Neural progenitor cell (in vitro differentiated cells): ENCODE results near the gene ZNF277. TPM values are rescaled to one million over a fixed set of nuclear protein-coding genes. Genes with fewer than 3 reads are reported as not detected.
A peak's percentile ranks its signal among the peaks of the same experiment; 100 is the strongest.

ENCODE experiments used
- DNase-seq: peaks from one replicate; pipeline ENCODE4 v3.0.0-alpha.2; 2016; ENCODE audit warnings: low spot score
- H2AFZ ChIP-seq: fragments of 200-600 bp; sonication (generic); replicated peaks from 2 replicates; pipeline ENCODE4 v1.6.1; 2016; ENCODE audit warnings: antibody characterized with exemption
- H3F3A ChIP-seq: fragments of 200-600 bp; sonication (generic); 2 replicates; pipeline ENCODE4 v1.6.1; 2016; ENCODE audit warnings: antibody characterized with exemption, low read depth
- H3K27ac ChIP-seq: fragments of 200-600 bp; sonication (generic); 2 replicates; pipeline ENCODE4 v1.5.1; 2016; ENCODE audit warnings: mild to moderate bottlenecking
- H3K27me3 ChIP-seq: fragments of 200-600 bp; sonication (generic); 2 replicates; pipeline ENCODE4 v1.6.1; 2016; ENCODE audit warnings: mild to moderate bottlenecking, moderate library complexity
- H3K36me3 ChIP-seq: fragments of 200-600 bp; sonication (generic); 2 replicates; pipeline ENCODE4 v1.5.1; 2016
- H3K4me1 ChIP-seq: fragments of 200-600 bp; sonication (generic); 2 replicates; pipeline ENCODE4 v1.6.1; 2016; ENCODE audit warnings: mixed run types
- H3K4me2 ChIP-seq: fragments of 200-600 bp; sonication (generic); 2 replicates; pipeline ENCODE4 v1.6.1; 2016
- H3K4me3 ChIP-seq: fragments of 200-600 bp; sonication (generic); 2 replicates; pipeline ENCODE4 v1.5.1; 2016
- H3K79me2 ChIP-seq: fragments of 200-600 bp; sonication (generic); 2 replicates; pipeline ENCODE4 v1.6.1; 2016; ENCODE audit warnings: low read depth
- H3K9ac ChIP-seq: fragments of 200-600 bp; sonication (generic); 2 replicates; pipeline ENCODE4 v1.6.1; 2016
- H3K9me3 ChIP-seq: fragments of 200-600 bp; sonication (generic); 2 replicates; pipeline ENCODE4 v1.5.1; 2016; ENCODE audit warnings: low read depth
- H4K20me1 ChIP-seq: fragments of 200-600 bp; sonication (generic); 2 replicates; pipeline ENCODE4 v1.6.1; 2016; ENCODE audit warnings: low read depth
- H3K27ac Mint-ChIP-seq: 3 replicates; pipeline ENCODE4 v1.8.0; 2021; ENCODE audit warnings: mixed read lengths
- H3K27me3 Mint-ChIP-seq: 2 replicates; pipeline ENCODE4 v1.8.0; 2022; ENCODE audit warnings: low read depth, mild to moderate bottlenecking, inconsistent platforms, moderate library complexity, mixed read lengths; ENCODE audit not compliant: insufficient read depth
- H3K36me3 Mint-ChIP-seq: 3 replicates; pipeline ENCODE4 v1.8.0; 2021; ENCODE audit warnings: mixed read lengths
- H3K4me1 Mint-ChIP-seq: 3 replicates; pipeline ENCODE4 v1.8.0; 2021; ENCODE audit warnings: mixed read lengths
- H3K4me3 Mint-ChIP-seq: 3 replicates; pipeline ENCODE4 v1.8.0; 2021; ENCODE audit warnings: mild to moderate bottlenecking, moderate library complexity, mixed read lengths
- H3K9me3 Mint-ChIP-seq: 3 replicates; pipeline ENCODE4 v1.8.0; 2020; ENCODE audit warnings: mixed read lengths
- CTCF ChIP-seq: fragments of 200-600 bp; sonication (generic); IDR thresholded peaks from 2 replicates; pipeline ENCODE4 v1.5.1; 2017; ENCODE audit warnings: antibody characterized with exemption, mild to moderate bottlenecking
- EZH2 ChIP-seq: fragments of 200-600 bp; sonication (generic); IDR thresholded peaks from 2 replicates; pipeline ENCODE4 v1.6.1; 2017; ENCODE audit warnings: antibody characterized with exemption, mild to moderate bottlenecking, moderate library complexity
- EZH2phosphoT487 ChIP-seq: fragments of 200-600 bp; sonication (generic); IDR thresholded peaks from 2 replicates; pipeline ENCODE4 v1.6.1; 2017; ENCODE audit warnings: antibody characterized with exemption
- total RNA-seq: library from RNA; depleted of rRNA; stranded (reverse); fragments of >200 nt; gene quantifications from 2 replicates; pipeline ENCODE4 v1.2.3, GENCODE V29; 2015; ENCODE audit warnings: low replicate concordance

ZNF277 gene
- total RNA-seq, 1 donor from 2014 or later, result 55.5 TPM

GRCh38 chr7:112236597-112236996 lies 30.1 kb downstream of the ZNF277 start:
- Histone ChIP-seq H3K27ac (no peak overlapping the region), H2AFZ (no peak overlapping the region), H3K9me3 (no peaks in the 10 kb centered on the region), H3K4me3 (no peak overlapping the region), H3K4me1 (no peaks in the 10 kb centered on the region), H4K20me1 (no peaks in the 10 kb centered on the region), H3K27me3 (no peaks in the 10 kb centered on the region), H3K9ac (no peak overlapping the region), H3K36me3 (no peaks in the 10 kb centered on the region), H3K4me2 (no peak overlapping the region), H3F3A (no peaks in the 10 kb centered on the region), H3K79me2 (peaks cover 36% of the 10 kb centered on the region)
- TF ChIP-seq CTCF (no peak), EZH2phosphoT487 (no peak), EZH2 (no peak)
- Mint-ChIP-seq H3K4me3 (no peak overlapping the region), H3K27me3 (no peaks in the 10 kb centered on the region), H3K36me3 (peaks cover 6% of the 10 kb centered on the region), H3K4me1 (no peaks in the 10 kb centered on the region), H3K27ac (no peak overlapping the region), H3K9me3 (peaks cover 10% of the 10 kb centered on the region)
- DNase-seq, result no peak

- H3K4me2 ChIP-seq, result no peak overlapping the region
- Mint-ChIP-seq H3K4me3 (no peak overlapping the region), H3K27me3 (no peaks in the 10 kb centered on the region), H3K36me3 (peaks cover 3% of the 10 kb centered on the region), H3K9me3 (peaks cover 10% of the 10 kb centered on the region), H3K27ac (no peak overlapping the region), H3K4me1 (no peaks in the 10 kb centered on the region)
- H3K36me3 ChIP-seq, result no peaks in the 10 kb centered on the region
- H3F3A ChIP-seq, result no peaks in the 10 kb centered on the region
- H4K20me1 ChIP-seq, result no peaks in the 10 kb centered on the region
- no peaks in the 10 kb centered on the region for H3K4me1 ChIP-seq
- TF ChIP-seq CTCF (no peak), EZH2phosphoT487 (no peak), EZH2 (no peak)
- no peak overlapping the region for H3K4me3 ChIP-seq
- no peak for DNase-seq
- no peak overlapping the region for H2AFZ ChIP-seq
- no peak overlapping the region for H3K9ac ChIP-seq
- peaks cover 31% of the 10 kb centered on the region for H3K79me2 ChIP-seq
- H3K9me3 ChIP-seq, result no peaks in the 10 kb centered on the region
- H3K27ac ChIP-seq, result no peak overlapping the region
- no peaks in the 10 kb centered on the region for H3K27me3 ChIP-seq
These were observed 31.8 kb downstream of the ZNF277 start for GRCh38 chr7:112238330-112238729.

DNA sequence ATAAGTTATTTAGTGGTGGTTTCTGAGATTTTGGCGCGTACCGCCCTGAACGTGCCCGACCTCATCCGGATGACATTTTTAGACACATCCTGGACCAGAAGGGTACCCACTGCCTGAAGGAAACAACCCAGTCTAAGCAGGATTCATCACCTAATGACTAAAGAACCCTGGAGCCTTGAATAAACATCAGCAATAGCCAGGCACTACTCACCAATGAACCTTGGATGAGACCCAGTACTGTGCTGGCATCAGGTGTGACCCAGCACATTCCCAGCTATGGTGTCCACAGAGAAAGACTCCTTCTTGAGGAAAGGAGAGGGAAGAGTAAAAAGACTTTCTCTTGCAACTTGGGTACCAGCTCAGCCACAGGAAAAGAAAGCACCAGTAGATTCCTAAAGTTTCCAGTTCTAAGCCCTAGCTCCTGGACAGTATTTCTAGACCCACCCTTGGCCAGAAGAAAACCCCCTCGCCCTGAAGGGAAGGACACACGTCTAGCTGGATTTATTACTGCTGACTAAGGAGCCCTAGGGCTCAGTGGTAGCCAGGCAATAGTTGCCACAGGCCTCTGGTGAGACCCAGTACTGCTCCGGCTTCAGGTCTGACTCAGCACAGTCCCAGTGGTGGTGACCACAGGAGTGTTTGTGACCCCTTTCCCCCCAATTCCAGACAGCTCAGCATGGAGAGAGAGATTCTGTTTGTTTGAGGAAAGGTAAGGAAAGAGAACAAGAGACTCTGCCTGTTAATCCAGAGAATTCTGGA lies 32.5 kb downstream of the ZNF277 start:
- peaks cover 10% of the 10 kb centered on the region for H3K9me3 Mint-ChIP-seq
- H3K4me3 Mint-ChIP-seq, result no peak overlapping the region
- Histone ChIP-seq H3F3A (no peaks in the 10 kb centered on the region), H4K20me1 (no peaks in the 10 kb centered on the region), H3K4me1 (no peaks in the 10 kb centered on the region), H3K9me3 (no peaks in the 10 kb centered on the region), H2AFZ (no peak overlapping the region), H3K9ac (no peak overlapping the region), H3K27me3 (no peaks in the 10 kb centered on the region), H3K27ac (peak overlapping the region; percentile 4), H3K4me2 (no peak overlapping the region), H3K4me3 (no peak overlapping the region), H3K79me2 (peaks cover 24% of the 10 kb centered on the region), H3K36me3 (no peaks in the 10 kb centered on the region)
- TF ChIP-seq CTCF (no peak), EZH2 (no peak), EZH2phosphoT487 (no peak)
- H3K27ac Mint-ChIP-seq, result no peak overlapping the region
- H3K4me1 Mint-ChIP-seq, result no peaks in the 10 kb centered on the region
- H3K36me3 Mint-ChIP-seq, result peaks cover 3% of the 10 kb centered on the region
- H3K27me3 Mint-ChIP-seq, result no peaks in the 10 kb centered on the region
- no peak for DNase-seq
